ENCODE data around the gene ATXN1. TPM values are rescaled to one million over a fixed set of nuclear protein-coding genes. Genes with fewer than 3 reads are reported as not detected.
"Not testable (repeated sequence)": the region's sequence is repeated elsewhere in the genome, so short reads cannot be mapped to it uniquely, and the experiment has no call there.

Gene ATXN1
- polyA plus RNA-seq, 1 of the 3 experiments (the other 2 are of a cell fraction) = 7.9 TPM

GRCh38 chr6:16264785-16265184, 496.5 kb downstream of the ATXN1 start:
- Histone ChIP-seq H3K27me3 (ENCODE audit: insufficient read depth) (no peaks in the 10 kb centered on the region), H2AFZ (ENCODE audit: low read depth) (no peak overlapping the region), H3K9me3 (no peaks in the 10 kb centered on the region), H3K79me2 (ENCODE audit: insufficient read depth) (no peaks in the 10 kb centered on the region), H3F3A (replicated peaks; ENCODE audit: insufficient read depth) (no peaks in the 10 kb centered on the region), H3K4me1 (ENCODE audit: control insufficient read depth in 1 of 2, insufficient read depth in 2 of 2, low read depth in 1 of 2, low read length in 1 of 2) (no peaks in the 10 kb centered on the region), H4K20me1 (ENCODE audit: insufficient read depth) (no peaks in the 10 kb centered on the region), H3K4me2 (no peak overlapping the region), H3K9me2 (no peaks in the 10 kb centered on the region), H3K36me3 (replicated peaks in 1 of 2; ENCODE audit: control insufficient read depth in 1 of 2, insufficient read depth in 2 of 2, low read length in 1 of 2) (no peaks in the 10 kb centered on the region), H3K27ac (ENCODE audit: low read depth in 2 of 2, low read length in 1 of 2) (no peak overlapping the region), H3K9ac (no peak overlapping the region), H3K4me3 (ENCODE audit: low read depth in 2 of 2, low read length in 1 of 2) (no peak overlapping the region)
- ChIA-PET CTCF (no interaction called here), POLR2A (no interaction called here)
- 63% methylated on average over 2 of the region's 2 CpGs for WGBS (ENCODE audit: low lambda C conversion rate)
- no peak for DNase-seq
- TF ChIP-seq ELF1 (IDR thresholded peaks at IDR 0.05) (no peak), EZH2phosphoT487 (IDR thresholded peaks at IDR 0.05; ENCODE audit: borderline replicate concordance, low read depth) (no peak), REST (IDR thresholded peaks at IDR 0.05; ENCODE audit: low read depth, low read length) (no peak), RAD21 (IDR thresholded peaks at IDR 0.05; ENCODE audit: low read length) (no peak), RXRA (IDR thresholded peaks at IDR 0.05; ENCODE audit: borderline replicate concordance, low read depth) (no peak), MXI1 (IDR thresholded peaks at IDR 0.05; ENCODE audit: low read depth, low read length) (no peak), TEAD4 (IDR thresholded peaks at IDR 0.05; ENCODE audit: borderline replicate concordance, insufficient read depth) (no peak), FOXJ3 (CRISPR knock-in tag; IDR thresholded peaks at IDR 0.05) (no peak), TCF12 (IDR thresholded peaks at IDR 0.05) (no peak), CHD2 (IDR thresholded peaks at IDR 0.05; ENCODE audit: low read length, partially characterized antibody) (no peak), RFX5 (IDR thresholded peaks at IDR 0.05; ENCODE audit: low read length) (no peak), USF1 (IDR thresholded peaks at IDR 0.05; ENCODE audit: borderline replicate concordance, low read depth) (no peak), POLR2AphosphoS5 (IDR thresholded peaks at IDR 0.05; ENCODE audit: low read depth, low read length) (no peak), EP300 (IDR thresholded peaks at IDR 0.05; ENCODE audit: borderline replicate concordance in 1 of 2, low read depth in 1 of 2, low read length in 1 of 2) (no peak), IRF3 (IDR thresholded peaks at IDR 0.05; ENCODE audit: low read depth, low read length) (no peak)

GRCh38 chr6:16263464-16264099, 497.7 kb downstream of the ATXN1 start:
- DNase-seq; H3K9me3 ChIP-seq; H3K36me3 ChIP-seq (replicated peaks in 1 of 2; ENCODE audit: control insufficient read depth in 1 of 2, insufficient read depth in 2 of 2, low read length in 1 of 2); H3K27ac ChIP-seq (ENCODE audit: low read depth in 2 of 2, low read length in 1 of 2); H3K9ac ChIP-seq; POLR2A ChIA-PET; H3K79me2 ChIP-seq (ENCODE audit: insufficient read depth); H4K20me1 ChIP-seq (ENCODE audit: insufficient read depth); CTCF ChIA-PET; H3K9me2 ChIP-seq; H3F3A ChIP-seq (replicated peaks; ENCODE audit: insufficient read depth); H3K4me3 ChIP-seq (ENCODE audit: low read depth in 2 of 2, low read length in 1 of 2); H3K27me3 ChIP-seq (ENCODE audit: insufficient read depth); H3K4me1 ChIP-seq (ENCODE audit: control insufficient read depth in 1 of 2, insufficient read depth in 2 of 2, low read depth in 1 of 2, low read length in 1 of 2); H2AFZ ChIP-seq (ENCODE audit: low read depth); H3K4me2 ChIP-seq: not testable (repeated sequence)
- WGBS (ENCODE audit: low lambda C conversion rate) = 76% methylated on average over 13 of the region's 13 CpGs

- H4K20me1 ChIP-seq (ENCODE audit: insufficient read depth); POLR2A ChIA-PET; H3K27ac ChIP-seq (ENCODE audit: low read depth in 2 of 2, low read length in 1 of 2); H3K4me3 ChIP-seq (ENCODE audit: low read depth in 2 of 2, low read length in 1 of 2); H3F3A ChIP-seq (replicated peaks; ENCODE audit: insufficient read depth); H3K9me2 ChIP-seq; H3K27me3 ChIP-seq (ENCODE audit: insufficient read depth); H3K36me3 ChIP-seq (replicated peaks in 1 of 2; ENCODE audit: control insufficient read depth in 1 of 2, insufficient read depth in 2 of 2, low read length in 1 of 2); H3K79me2 ChIP-seq (ENCODE audit: insufficient read depth); H3K9me3 ChIP-seq; CTCF ChIA-PET; DNase-seq; H2AFZ ChIP-seq (ENCODE audit: low read depth); H3K4me1 ChIP-seq (ENCODE audit: control insufficient read depth in 1 of 2, insufficient read depth in 2 of 2, low read depth in 1 of 2, low read length in 1 of 2); H3K9ac ChIP-seq; H3K4me2 ChIP-seq: not testable (repeated sequence)
- WGBS (ENCODE audit: low lambda C conversion rate) = 90% methylated on average over 12 of the region's 12 CpGs
Measured at GRCh38 chr6:16262773-16263172, 498.5 kb downstream of the ATXN1 start.

Measured in SK-N-SH (cell line).